HG03342 (cell line): Measurements from ENCODE around the gene CACNA1H.

ENCODE experiments used
- ATAC-seq: cut with Tn5 transposase; IDR thresholded peaks from one replicate; pipeline ENCODE4 v1.9.1; 2021; ENCODE audit warnings: mild to moderate bottlenecking, moderate library complexity; ENCODE audit not compliant: unreplicated experiment

CACNA1H gene

DNA sequence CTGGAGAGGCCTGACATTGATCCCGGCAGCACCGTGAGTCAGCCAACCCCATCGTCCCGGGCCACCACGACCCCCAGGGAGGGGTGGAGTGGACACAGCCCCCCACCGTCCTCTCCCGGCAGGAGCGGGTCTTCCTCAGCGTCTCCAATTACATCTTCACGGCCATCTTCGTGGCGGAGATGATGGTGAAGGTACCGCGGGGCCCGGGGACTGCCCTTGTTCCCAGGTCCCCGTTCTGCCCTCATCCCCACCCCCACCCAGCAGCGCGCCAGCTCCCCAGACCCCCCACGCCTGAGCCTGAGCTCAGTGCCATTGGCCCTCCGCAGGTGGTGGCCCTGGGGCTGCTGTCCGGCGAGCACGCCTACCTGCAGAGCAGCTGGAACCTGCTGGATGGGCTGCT, 57.6 kb downstream of the CACNA1H start:
- no peak for ATAC-seq

DNA sequence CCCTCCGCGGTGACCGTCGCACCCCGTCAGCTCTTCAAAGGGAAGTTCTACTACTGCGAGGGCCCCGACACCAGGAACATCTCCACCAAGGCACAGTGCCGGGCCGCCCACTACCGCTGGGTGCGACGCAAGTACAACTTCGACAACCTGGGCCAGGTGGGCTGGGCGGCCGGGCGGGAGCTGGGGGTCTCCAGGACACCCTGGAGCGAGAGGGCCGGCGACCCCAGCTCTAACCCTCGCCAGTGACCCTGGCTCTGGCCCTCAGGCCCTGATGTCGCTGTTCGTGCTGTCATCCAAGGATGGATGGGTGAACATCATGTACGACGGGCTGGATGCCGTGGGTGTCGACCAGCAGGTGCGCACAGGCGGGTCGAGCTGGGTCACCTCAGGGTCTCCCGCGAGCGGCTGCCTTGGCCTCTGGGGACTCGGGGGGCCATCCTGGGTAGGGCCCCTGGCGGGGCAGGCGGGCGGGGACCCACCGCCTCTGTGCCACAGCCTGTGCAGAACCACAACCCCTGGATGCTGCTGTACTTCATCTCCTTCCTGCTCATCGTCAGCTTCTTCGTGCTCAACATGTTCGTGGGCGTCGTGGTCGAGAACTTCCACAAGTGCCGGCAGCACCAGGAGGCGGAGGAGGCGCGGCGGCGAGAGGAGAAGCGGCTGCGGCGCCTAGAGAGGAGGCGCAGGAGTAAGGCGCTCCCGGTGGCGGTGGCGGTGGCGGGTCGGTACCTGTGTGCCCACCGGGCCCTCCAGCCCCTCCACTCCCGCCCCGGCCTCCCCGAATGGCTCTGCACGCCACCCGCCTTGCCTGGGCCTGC, 58.8 kb downstream of the CACNA1H start:
- no peak for ATAC-seq

DNA sequence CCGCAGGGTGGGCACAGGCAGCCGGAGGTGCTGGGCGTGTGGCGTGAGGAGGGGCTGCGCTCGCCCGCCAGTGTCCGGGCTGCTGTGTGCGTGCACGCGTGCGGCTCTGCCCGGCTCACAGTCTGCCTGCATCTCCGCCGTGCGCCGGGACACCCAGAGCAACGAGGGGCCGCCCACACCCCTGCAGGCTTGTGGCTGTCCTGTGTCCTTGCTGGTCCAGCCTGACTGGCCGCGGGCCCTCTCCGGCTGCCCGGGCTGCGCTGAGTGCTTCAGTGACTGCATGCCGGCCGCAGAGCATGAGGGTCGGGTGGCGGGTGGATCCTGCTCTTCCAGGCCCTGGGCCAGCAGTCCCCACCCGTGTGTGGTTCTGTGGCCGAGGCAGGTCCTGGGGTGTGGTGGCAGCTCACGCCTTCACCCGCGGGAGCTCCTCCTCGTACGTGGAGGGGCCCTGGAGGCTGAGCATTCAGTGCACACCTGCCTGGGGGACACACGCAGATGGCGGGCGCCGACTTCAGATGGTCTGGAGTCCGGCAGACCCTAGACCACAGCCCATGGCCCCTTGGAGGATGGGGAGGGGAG, 59.8 kb downstream of the CACNA1H start:
- no peak for ATAC-seq

DNA sequence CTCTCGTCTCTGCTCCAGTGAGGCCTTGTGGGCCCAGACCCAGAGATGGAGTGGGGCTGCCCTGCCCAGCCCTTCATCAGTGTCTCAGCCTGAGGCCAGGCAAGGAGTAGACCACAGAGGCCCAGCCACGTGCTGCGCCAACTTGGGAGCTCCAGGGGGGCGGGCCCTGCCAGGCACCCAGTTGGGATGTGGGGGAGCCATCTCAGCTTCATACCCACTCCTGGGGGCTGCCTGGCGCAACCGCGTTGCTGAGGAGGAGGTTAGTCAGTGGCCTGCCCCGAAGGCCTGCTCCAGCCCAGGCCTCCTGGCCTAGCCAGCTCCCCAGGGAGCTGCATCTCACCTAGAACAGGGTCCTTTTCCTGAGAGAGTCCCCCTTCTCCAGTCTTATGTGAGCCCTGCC, 60.3 kb downstream of the CACNA1H start:
- no peak for ATAC-seq

DNA sequence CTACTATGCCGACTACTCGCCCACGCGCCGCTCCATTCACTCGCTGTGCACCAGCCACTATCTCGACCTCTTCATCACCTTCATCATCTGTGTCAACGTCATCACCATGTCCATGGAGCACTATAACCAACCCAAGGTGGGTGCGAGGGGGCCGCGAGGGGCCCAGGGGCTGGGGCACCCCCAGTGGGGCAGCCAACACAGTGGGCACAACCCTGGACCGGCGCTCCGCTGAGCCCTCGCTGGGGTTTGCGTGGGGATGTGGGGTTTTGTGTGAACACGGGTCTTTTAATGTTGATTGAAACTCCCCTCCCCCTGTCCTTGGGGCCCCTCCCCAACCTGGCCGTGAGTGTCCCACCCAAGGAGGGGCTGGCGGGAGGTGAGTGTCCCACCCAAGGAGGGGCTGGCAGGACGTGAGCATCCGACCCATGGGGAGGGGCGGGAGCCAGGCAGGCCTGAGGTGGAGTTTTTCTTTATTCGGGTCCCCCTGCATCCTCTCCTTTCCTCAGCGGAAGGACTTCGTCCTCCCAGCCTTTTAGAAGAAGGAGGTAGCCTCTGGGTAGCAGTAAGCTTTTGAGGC, 61.0 kb downstream of the CACNA1H start:
- ATAC-seq: no peak

DNA sequence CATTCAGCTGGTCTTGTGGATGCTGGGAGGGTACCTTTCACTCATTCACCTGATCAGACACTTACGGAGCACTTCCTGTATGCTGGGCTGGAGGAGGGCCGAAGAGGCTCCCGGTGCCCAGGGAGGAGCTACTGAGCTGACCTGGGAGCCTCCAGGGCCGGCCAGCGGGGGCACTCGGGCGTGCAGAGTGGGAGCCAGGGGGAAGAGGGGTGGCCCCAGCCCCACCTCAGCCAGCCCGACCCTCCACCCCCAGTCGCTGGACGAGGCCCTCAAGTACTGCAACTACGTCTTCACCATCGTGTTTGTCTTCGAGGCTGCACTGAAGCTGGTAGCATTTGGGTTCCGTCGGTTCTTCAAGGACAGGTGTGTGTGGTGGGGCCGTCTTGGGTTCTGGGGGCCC, 61.8 kb downstream of the CACNA1H start:
- ATAC-seq: no peak

DNA sequence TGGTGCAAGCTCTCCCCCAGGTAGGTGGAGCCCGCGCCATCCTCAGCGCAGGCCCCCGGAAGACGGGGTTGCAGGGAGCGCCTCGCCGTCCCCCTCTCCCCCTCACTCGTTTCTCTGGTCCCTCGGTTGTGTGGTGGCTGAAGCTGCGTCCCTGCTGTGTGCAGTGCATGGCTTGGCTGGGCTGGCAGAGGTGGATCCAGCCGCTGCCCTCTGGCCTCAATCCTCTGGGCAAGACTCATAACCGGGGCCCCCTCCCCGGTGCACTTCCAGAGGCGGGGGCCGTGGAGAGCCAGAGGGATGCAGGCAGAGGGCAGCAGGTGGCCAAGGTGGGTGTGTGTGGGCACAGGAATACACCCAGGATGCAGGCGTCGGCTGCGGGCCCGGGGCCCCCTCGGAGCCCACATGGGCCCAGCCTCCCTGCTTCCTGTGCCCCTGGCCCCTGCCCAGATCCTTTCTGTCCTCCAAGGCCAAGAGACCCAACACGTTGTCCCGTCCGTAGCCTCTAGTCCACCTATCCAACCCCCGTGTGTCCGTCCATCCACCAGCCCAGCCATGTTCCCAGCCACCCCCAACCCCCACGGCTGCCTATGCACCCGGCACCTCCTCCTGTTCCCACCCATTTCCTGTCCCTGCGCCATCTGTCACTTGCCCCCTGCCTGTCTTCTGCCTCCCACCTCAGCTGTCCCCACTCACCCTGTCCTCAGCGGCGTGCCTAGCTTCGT, 62.8 kb downstream of the CACNA1H start:
- no peak for ATAC-seq

DNA sequence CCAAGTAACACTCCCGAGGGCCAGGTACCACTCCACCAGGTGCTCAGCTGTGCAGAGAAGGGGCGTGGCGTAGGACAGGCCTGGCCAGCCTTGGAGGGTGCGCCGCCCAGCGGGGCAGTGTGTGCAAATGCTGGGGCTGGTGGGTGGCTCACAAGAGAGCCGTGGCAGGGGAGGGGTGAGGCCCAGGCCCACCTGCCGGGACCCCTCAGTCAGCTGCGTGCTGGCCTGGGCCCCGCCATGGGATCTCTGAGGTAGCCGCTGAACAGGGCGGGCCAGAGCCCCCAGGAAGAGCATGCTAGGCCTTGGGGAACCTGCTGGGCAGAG, 63.4 kb downstream of the CACNA1H start:
- ATAC-seq: no peak

DNA sequence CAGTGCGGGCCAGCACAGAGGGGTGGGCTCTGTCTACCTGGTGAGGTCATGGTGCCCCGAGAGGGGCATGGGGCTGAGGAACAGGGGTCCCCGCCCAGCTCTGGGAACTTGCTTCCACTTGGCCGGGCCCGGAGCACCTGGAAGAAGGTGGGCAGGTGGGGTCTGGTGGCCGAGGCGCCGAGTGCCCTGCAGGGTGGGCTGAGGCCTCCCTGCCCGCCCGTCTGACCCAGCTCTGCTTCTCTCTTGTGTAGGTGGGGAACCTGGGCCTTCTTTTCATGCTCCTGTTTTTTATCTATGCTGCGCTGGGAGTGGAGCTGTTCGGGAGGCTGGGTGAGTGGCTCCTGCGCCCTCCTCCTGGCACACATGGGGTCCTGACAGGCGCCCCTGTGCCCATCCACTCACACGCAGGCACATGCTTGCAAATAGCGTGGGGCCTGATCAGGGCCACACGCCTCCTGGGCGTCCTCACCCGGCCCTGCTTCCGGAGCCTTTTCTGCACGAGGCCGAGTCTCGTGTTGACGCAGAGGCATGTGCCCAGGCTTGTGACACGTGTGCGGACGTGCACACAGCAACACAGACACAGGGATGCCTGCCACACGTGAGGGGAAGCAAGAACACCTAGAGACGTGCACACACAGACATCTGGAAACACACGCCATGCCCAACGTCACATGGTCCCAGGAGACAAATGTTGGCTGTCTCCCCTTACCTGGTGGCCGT, 63.9 kb downstream of the CACNA1H start:
- no peak for ATAC-seq

DNA sequence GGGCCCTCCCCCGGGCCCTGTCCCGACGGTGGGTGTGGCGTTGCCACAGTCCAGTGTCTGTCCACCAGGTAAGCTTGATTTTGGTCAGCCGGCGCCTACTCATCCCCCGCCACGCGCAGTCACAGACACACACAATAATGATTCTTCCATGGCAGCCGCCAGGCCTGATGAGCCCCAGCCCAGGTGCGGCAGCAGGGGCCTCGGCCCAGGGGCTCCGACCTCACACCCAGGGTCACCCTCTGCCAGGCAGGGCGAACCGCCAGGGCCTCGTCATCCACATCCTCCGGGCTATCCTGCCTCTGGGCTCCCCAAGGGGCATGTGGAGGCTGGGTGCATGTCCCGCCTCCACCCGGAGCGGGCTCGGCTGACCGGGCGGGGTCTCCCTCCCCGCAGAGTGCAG, 64.6 kb downstream of the CACNA1H start:
- ATAC-seq: no peak

DNA sequence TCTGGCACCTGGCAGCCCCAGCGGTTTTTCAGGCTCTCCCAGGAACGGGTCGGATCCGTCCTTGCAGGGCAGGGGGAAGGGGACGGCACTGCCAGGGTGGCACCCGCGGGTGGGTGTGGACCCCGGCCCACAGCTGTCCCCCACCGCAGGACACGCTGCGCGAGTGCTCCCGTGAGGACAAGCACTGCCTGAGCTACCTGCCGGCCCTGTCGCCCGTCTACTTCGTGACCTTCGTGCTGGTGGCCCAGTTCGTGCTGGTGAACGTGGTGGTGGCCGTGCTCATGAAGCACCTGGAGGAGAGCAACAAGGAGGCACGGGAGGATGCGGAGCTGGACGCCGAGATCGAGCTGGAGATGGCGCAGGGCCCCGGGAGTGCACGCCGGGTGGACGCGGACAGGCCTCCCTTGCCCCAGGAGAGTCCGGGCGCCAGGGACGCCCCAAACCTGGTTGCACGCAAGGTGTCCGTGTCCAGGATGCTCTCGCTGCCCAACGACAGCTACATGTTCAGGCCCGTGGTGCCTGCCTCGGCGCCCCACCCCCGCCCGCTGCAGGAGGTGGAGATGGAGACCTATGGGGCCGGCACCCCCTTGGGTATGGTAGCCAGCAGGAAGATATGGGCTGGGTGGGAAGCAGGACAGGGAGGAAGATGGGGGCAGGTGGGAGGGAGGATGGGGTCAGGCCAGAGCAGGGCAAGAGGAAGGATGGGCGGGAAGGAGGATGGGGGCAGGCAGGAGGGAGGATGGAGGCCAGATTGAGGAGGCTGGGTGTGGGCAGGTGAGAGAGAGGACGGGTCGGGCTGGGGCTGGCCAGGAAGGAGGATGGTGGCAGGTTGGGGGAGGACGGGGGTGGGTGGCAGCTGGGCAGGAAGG, 65.4 kb downstream of the CACNA1H start:
- ATAC-seq: no peak

DNA sequence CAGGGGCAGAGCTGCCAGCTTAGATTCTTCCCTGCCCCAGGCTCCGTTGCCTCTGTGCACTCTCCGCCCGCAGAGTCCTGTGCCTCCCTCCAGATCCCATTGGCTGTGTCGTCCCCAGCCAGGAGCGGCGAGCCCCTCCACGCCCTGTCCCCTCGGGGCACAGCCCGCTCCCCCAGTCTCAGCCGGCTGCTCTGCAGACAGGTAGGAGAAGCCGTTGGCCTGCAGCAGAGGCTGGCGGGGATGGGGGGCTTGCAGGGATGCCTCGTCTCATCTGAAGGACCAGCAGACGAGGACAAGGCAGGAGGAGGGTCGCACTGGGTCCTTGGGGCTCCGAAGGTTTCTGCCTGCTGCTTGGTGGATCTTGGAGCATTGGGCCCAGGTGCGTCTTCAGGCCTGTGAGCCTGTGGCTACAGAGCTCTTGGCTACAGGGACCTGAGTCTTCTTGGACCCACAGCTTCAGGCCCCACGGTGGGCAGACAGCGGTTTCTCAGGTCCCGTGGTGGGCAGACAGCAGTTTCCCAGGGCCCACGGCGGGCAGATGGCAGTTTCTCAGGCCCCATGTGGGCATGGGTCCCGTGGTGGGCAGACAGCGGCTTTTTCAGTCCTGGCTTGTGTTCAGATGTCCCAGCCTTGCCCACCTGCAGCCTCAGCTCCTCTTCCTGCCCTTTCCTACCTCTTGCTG, 66.2 kb downstream of the CACNA1H start:
- ATAC-seq: no peak

DNA sequence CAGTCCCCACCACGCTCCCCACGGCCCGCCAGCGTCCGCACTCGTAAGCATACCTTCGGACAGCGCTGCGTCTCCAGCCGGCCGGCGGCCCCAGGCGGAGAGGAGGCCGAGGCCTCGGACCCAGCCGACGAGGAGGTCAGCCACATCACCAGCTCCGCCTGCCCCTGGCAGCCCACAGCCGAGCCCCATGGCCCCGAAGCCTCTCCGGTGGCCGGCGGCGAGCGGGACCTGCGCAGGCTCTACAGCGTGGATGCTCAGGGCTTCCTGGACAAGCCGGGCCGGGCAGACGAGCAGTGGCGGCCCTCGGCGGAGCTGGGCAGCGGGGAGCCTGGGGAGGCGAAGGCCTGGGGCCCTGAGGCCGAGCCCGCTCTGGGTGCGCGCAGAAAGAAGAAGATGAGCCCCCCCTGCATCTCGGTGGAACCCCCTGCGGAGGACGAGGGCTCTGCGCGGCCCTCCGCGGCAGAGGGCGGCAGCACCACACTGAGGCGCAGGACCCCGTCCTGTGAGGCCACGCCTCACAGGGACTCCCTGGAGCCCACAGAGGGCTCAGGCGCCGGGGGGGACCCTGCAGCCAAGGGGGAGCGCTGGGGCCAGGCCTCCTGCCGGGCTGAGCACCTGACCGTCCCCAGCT, 67.3 kb downstream of the CACNA1H start:
- no peak for ATAC-seq

DNA sequence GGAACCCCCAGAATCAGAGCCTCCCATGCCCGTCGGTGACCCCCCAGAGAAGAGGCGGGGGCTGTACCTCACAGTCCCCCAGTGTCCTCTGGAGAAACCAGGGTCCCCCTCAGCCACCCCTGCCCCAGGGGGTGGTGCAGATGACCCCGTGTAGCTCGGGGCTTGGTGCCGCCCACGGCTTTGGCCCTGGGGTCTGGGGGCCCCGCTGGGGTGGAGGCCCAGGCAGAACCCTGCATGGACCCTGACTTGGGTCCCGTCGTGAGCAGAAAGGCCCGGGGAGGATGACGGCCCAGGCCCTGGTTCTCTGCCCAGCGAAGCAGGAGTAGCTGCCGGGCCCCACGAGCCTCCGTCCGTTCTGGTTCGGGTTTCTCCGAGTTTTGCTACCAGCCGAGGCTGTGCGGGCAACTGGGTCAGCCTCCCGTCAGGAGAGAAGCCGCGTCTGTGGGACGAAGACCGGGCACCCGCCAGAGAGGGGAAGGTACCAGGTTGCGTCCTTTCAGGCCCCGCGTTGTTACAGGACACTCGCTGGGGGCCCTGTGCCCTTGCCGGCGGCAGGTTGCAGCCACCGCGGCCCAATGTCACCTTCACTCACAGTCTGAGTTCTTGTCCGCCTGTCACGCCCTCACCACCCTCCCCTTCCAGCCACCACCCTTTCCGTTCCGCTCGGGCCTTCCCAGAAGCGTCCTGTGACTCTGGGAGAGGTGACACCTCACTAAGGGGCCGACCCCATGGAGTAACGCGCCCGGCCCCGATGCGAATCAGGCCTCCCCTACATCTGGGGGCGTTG, 68.1 kb downstream of the CACNA1H start:
- ATAC-seq: no peak

DNA sequence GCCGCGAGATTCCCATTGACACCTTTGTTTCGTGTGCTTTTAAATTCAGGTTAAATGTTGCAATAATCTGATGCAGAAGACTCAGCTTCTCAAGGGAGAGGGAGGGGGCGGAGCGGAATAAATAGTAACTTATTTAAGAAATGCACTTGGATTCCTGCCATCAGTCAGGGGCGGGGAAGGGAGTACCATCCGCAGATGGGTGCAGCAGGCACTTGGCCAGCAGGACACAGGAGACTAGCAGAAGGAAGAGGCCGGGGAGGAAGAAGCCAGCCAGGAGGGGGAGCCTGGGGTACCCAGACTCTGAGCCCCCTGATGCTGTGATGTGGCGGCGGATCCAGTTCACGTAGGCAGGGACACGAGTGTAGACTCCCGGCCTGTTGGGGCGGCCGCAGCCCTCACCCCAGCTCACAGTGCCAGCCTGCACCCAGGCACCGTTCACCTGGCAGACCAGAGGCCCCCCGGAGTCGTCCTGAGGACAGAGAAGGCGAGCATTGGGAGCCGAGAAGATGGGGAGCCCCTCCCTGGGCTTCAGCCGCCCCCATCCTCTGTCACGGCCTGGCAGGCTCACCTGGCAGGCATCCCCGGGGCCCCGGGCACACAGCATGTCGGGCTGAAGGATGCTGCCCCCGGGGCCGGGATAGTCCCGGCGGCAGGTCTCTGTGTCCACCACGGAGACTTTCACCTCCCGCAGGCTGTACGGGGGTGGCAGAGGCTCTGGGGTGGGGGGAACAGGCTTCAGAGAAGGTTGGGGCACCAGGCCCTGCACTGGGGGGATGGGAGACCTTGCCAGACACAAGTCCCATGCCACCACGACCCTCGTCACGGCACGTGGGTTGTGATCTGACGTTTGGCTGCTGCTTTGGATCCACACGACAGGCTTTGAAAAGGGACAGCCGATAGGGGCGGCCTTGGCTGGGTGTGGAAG, 69.0 kb downstream of the CACNA1H start:
- no peak for ATAC-seq

DNA sequence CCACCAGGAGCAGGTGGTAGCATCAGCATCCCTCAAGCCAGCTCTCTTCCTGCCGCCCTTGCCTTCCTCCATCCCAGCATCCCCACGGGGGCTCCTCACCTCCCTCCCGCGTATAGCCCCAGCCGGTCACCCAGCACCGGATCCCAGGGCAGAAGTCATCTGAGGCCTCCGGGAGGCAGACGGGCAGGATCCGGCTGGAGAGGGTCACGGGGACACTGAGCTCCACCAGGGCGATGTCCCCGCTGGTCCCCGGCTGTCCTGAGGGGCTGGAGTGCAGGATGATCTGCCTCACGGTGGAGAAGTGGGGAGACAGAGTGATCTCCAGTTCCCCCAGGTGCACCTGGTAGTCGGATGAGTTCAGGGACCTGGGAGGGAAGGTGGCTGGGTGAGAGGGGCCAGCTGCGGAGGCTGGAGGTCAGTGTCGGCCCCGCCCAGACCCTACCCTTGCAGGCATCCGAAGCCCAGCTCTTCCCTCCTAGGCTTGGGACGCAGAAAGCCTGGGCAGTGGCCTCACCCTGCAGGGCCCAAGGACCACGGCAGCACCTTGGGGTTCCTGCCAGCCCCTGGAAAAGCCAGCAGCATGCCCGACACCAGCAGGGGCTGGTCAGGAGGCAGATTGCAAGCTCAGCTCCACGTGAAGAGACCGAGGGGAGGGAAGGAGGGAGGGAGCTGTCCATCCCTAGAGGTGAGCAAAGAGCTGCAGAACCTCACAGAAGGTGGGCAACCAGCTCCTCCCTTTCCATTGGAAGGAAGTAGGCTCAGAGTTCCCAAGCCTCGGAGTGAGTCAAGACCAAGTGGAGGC, 69.8 kb downstream of the CACNA1H start:
- ATAC-seq: no peak
